NCI-H2029 (cell line): ENCODE data around the gene FBXO2.
A peak's percentile ranks its signal among the peaks of the same experiment; 100 is the strongest.

Source experiments
- DNase-seq: peaks from one replicate; lab custom pipeline; 2025; lab: John Stamatoyannopoulos, UW

FBXO2 gene

GRCh38 chr1:11682287-11682771, 28.1 kb upstream of the FBXO2 start:
- no peak for DNase-seq

GRCh38 chr1:11681071-11681771, 27.0 kb upstream of the FBXO2 start, which contains the start of gene MAD2L2:
Gene MAD2L2 (minus strand): TSS chr1:11681148. CDS start chr1:11680601, 547 bp downstream.
- DNase-seq = peak; percentile 47

- no peak for DNase-seq
Observed at GRCh38 chr1:11680270-11681070, 26.2 kb upstream of the FBXO2 start.

GRCh38 chr1:11678442-11678841, 24.2 kb upstream of the FBXO2 start:
- DNase-seq = no peak

- no peak for DNase-seq
Observed at GRCh38 chr1:11676386-11677103, 22.3 kb upstream of the FBXO2 start.

- no peak for DNase-seq
Observed at GRCh38 chr1:11675325-11675724, 21.1 kb upstream of the FBXO2 start.

- DNase-seq = no peak
Observed at GRCh38 chr1:11674488-11674887, 20.3 kb upstream of the FBXO2 start.

- DNase-seq = no peak
Observed at GRCh38 chr1:11673089-11673769, 19.0 kb upstream of the FBXO2 start.

GRCh38 chr1:11671544-11672286, 17.5 kb upstream of the FBXO2 start:
- no peak for DNase-seq

- no peak for DNase-seq
Observed at GRCh38 chr1:11671205-11671543, 16.9 kb upstream of the FBXO2 start.

- no peak for DNase-seq
Observed at GRCh38 chr1:11670747-11671146, 16.5 kb upstream of the FBXO2 start.

- no peak for DNase-seq
Observed at GRCh38 chr1:11668516-11668915, 14.3 kb upstream of the FBXO2 start.

- DNase-seq = no peak
Observed at GRCh38 chr1:11664336-11665065, 10.3 kb upstream of the FBXO2 start.

GRCh38 chr1:11661103-11661502, 6.9 kb upstream of the FBXO2 start:
- DNase-seq = no peak

GRCh38 chr1:11659748-11660147, 5.5 kb upstream of the FBXO2 start:
- no peak for DNase-seq

- DNase-seq = no peak
Observed at GRCh38 chr1:11658542-11658941, 4.3 kb upstream of the FBXO2 start.

- no peak for DNase-seq
Observed at GRCh38 chr1:11657654-11658053, 3.4 kb upstream of the FBXO2 start.

- no peak for DNase-seq
Observed at GRCh38 chr1:11654939-11655808, 945 bp upstream of the FBXO2 start.

GRCh38 chr1:11653861-11654136, 430 bp downstream of the FBXO2 start:
- DNase-seq = no peak
